Gastrocnemius medialis (tissue), 4 donors: Measurements from ENCODE around the gene UGT2A2. TPM values are rescaled to one million over a fixed set of nuclear protein-coding genes. Genes with fewer than 3 reads are reported as not detected.

Experiments
- ATAC-seq, 2 donors: fragments of 150-250 bp; one replicate each; pipeline ENCODE4 v1.9.1; 2016
- DNase-seq, 2 donors: peaks; one replicate each; pipeline ENCODE4 v3.0.0-alpha.2; 2019
- H3K27ac ChIP-seq, 4 donors: fragments of 200-600 bp; sonication (generic); 1 replicate in 1 of 4; 2 replicates in 3 of 4; pipeline ENCODE4 v1.5.1; 2016 to 2018; ENCODE audit warnings: mild to moderate bottlenecking in 2 of 4, moderate library complexity in 1 of 4
- H3K27me3 ChIP-seq, 3 donors: fragments of 200-600 bp; sonication (generic) in 2 of 3; 1 replicate in 1 of 3; 2 replicates in 2 of 3; pipeline versions ENCODE4 v1.5.1 to v1.6.0; 2016 to 2019; ENCODE audit warnings: mild to moderate bottlenecking in 1 of 3, moderate library complexity in 1 of 3
- H3K36me3 ChIP-seq, 2 donors: fragments of 200-600 bp; sonication (generic) in 1 of 2; one replicate each; pipeline ENCODE4 v1.5.1; 2017 to 2018
- H3K4me1 ChIP-seq, 2 donors: fragments of 200-600 bp; sonication (generic) in 1 of 2; one replicate each; pipeline ENCODE4 v1.5.1; 2016 to 2017; ENCODE audit warnings: mild to moderate bottlenecking in 2 of 2
- H3K4me3 ChIP-seq, 4 donors: fragments of 200-600 bp; sonication (generic) in 3 of 4; 1 replicate in 1 of 4; 2 replicates in 3 of 4; pipeline ENCODE4 v1.5.1; 2016 to 2019; ENCODE audit warnings: mild to moderate bottlenecking in 2 of 4
- H3K9me3 ChIP-seq, 3 donors: fragments of 200-600 bp; sonication (generic) in 2 of 3; 1 replicate in 1 of 3; 2 replicates in 2 of 3; pipeline ENCODE4 v1.5.1; 2016 to 2019
- CTCF ChIP-seq, 5 experiments: fragments of 450-650 bp in 3 of 5; fragments of 200-600 bp in 2 of 5; sonication (generic) in 2 of 5; IDR thresholded peaks in 4 of 5; conservative IDR thresholded peaks in 1 of 5; 1 replicate in 4 of 5; 2 replicates in 1 of 5; pipeline ENCODE4 v1.5.1; 2016 to 2019; ENCODE audit warnings: antibody characterized with exemption in 5 of 5, mild to moderate bottlenecking in 3 of 5, moderate library complexity in 3 of 5
- POLR2A ChIP-seq, 2 donors: fragments of 450-650 bp; IDR thresholded peaks; one replicate each; pipeline ENCODE4 v1.6.1; 2017; ENCODE audit warnings: antibody characterized with exemption in 2 of 2, mild to moderate bottlenecking in 2 of 2, moderate library complexity in 2 of 2
- in situ Hi-C, 4 donors: fragments of 200-750 bp; cut with MboI; loops; one replicate each; pipeline versions ENCODE4 v1.15.0 to v1.8.0; 2017; ENCODE audit warnings: low sequenced_read_pairs in 4 of 4
- intact Hi-C: fragments of 100-400 bp; cut with DNase I; formaldehyde crosslinking; loops from one replicate; pipeline ENCODE4 v1.15.1; 2023; ENCODE audit warnings: low total_unique reads
- total RNA-seq, 4 donors: library from RNA; depleted of rRNA; stranded (reverse); fragments of >200 nt; gene quantifications; one replicate each; pipeline versions ENCODE4 v1.1.0 to v1.2.3, GENCODE V29; 2016

Gene UGT2A2
- total RNA-seq, 4 donors from 2014 or later = not detected

- in situ Hi-C loops (no loop called here), intact Hi-C loops (no loop called here)
- TF ChIP-seq CTCF (IDR thresholded peaks at IDR 0.05 in 4 of 5, conservative IDR thresholded peaks at IDR 0.05 in 1 of 5) (no peak), POLR2A (IDR thresholded peaks at IDR 0.05) (no peak)
- Histone ChIP-seq H3K27me3 (no peaks in the 10 kb centered on the region), H3K9me3 (no peaks in the 10 kb centered on the region), H3K4me3 (no peak overlapping the region), H3K4me1 (no peaks in the 10 kb centered on the region), H3K36me3 (no peaks in the 10 kb centered on the region), H3K27ac (no peak overlapping the region)
- no peak for DNase-seq
- no peak for ATAC-seq
These were observed 49.6 kb downstream of the UGT2A2 start for GRCh38 chr4:69589884-69590283.

GRCh38 chr4:69584135-69584534, 55.3 kb downstream of the UGT2A2 start:
- ATAC-seq (no peak), DNase-seq (no peak)
- intact Hi-C loops (no loop called here), in situ Hi-C loops (no loop called here)
- TF ChIP-seq POLR2A (IDR thresholded peaks at IDR 0.05) = no peak
- TF ChIP-seq CTCF (IDR thresholded peaks at IDR 0.05 in 4 of 5, conservative IDR thresholded peaks at IDR 0.05 in 1 of 5) = no peak
- no peaks in the 10 kb centered on the region for H3K9me3 ChIP-seq
- H3K36me3 ChIP-seq = no peaks in the 10 kb centered on the region
- H3K4me1 ChIP-seq = no peaks in the 10 kb centered on the region
- H3K27ac ChIP-seq = no peak overlapping the region
- H3K27me3 ChIP-seq = no peaks in the 10 kb centered on the region
- no peak overlapping the region for H3K4me3 ChIP-seq

- TF ChIP-seq POLR2A (IDR thresholded peaks at IDR 0.05) (no peak), CTCF (IDR thresholded peaks at IDR 0.05 in 4 of 5, conservative IDR thresholded peaks at IDR 0.05 in 1 of 5) (no peak)
- intact Hi-C loops = no loop called here
- no peaks in the 10 kb centered on the region for H3K27me3 ChIP-seq
These were observed 55.9 kb downstream of the UGT2A2 start for GRCh38 chr4:69583543-69583942.

GRCh38 chr4:69577245-69577644, 62.2 kb downstream of the UGT2A2 start:
- H3K4me1 ChIP-seq = no peaks in the 10 kb centered on the region
- in situ Hi-C loops (no loop called here), intact Hi-C loops (no loop called here)
- H3K27ac ChIP-seq = no peak overlapping the region
- no peaks in the 10 kb centered on the region for H3K27me3 ChIP-seq
- no peaks in the 10 kb centered on the region for H3K9me3 ChIP-seq
- ATAC-seq = no peak
- no peaks in the 10 kb centered on the region for H3K36me3 ChIP-seq
- H3K4me3 ChIP-seq = no peak overlapping the region
- DNase-seq = no peak
- no peak for TF ChIP-seq POLR2A (IDR thresholded peaks at IDR 0.05)
- no peak for TF ChIP-seq CTCF (IDR thresholded peaks at IDR 0.05 in 4 of 5, conservative IDR thresholded peaks at IDR 0.05 in 1 of 5)

More at GRCh38 chr4:69583543-69583942, 55.9 kb downstream of the UGT2A2 start:
- no peak for DNase-seq
- in situ Hi-C loops = no loop called here
- no peaks in the 10 kb centered on the region for H3K4me1 ChIP-seq
- no peaks in the 10 kb centered on the region for H3K9me3 ChIP-seq
- no peak overlapping the region for H3K4me3 ChIP-seq
- H3K36me3 ChIP-seq = no peaks in the 10 kb centered on the region
- no peak for ATAC-seq
- H3K27ac ChIP-seq = no peak overlapping the region

- no peak overlapping the region for H3K4me3 ChIP-seq
- H3K9me3 ChIP-seq = no peaks in the 10 kb centered on the region
- no peak overlapping the region for H3K27ac ChIP-seq
- H3K36me3 ChIP-seq = no peaks in the 10 kb centered on the region
- in situ Hi-C loops (no loop called here), intact Hi-C loops (no loop called here)
- H3K4me1 ChIP-seq = no peaks in the 10 kb centered on the region
- no peak for DNase-seq
- ATAC-seq = no peak
- H3K27me3 ChIP-seq = no peaks in the 10 kb centered on the region
- TF ChIP-seq POLR2A (IDR thresholded peaks at IDR 0.05) (no peak), CTCF (IDR thresholded peaks at IDR 0.05 in 4 of 5, conservative IDR thresholded peaks at IDR 0.05 in 1 of 5) (no peak)
These were observed 63.1 kb downstream of the UGT2A2 start for GRCh38 chr4:69576251-69576877.
